ENCODE measurements around the gene SLC25A34. TPM values are rescaled to one million over a fixed set of nuclear protein-coding genes. Genes with fewer than 3 reads are reported as not detected.

SLC25A34 gene
- total and polyA plus RNA-seq, 5 donors = 3.0 to 8.1 (median 3.3) TPM

- H3K4me1 ChIP-seq (ENCODE audit: control insufficient read depth, insufficient read depth, low read length) = no peaks in the 10 kb centered on the region
- DNase-seq (peak in 1 of 3 donors; percentile 47), ATAC-seq (no peak)
- WGBS = 90% methylated on average over 9 of the region's 9 CpGs
- H3K27ac ChIP-seq (ENCODE audit: low read length) = no peak overlapping the region
- intact Hi-C loops (cut with DNase I) = no loop called here
- no peak overlapping the region for H3K4me3 ChIP-seq (ENCODE audit: low read length)
- H3K27me3 ChIP-seq (ENCODE audit: control insufficient read depth, insufficient read depth) = no peaks in the 10 kb centered on the region
- no peaks in the 10 kb centered on the region for H3K9me3 ChIP-seq (ENCODE audit: control insufficient read depth, low read length)
Measured at GRCh38 chr1:15726508-15726907, 9.6 kb upstream of the SLC25A34 start.

- Histone ChIP-seq H3K27me3 (ENCODE audit: control insufficient read depth, insufficient read depth) (no peaks in the 10 kb centered on the region), H3K27ac (ENCODE audit: low read length) (no peak overlapping the region), H3K4me3 (ENCODE audit: low read length) (no peak overlapping the region), H3K9me3 (ENCODE audit: control insufficient read depth, low read length) (no peaks in the 10 kb centered on the region), H3K4me1 (ENCODE audit: control insufficient read depth, insufficient read depth, low read length) (no peaks in the 10 kb centered on the region)
- intact Hi-C loops (cut with DNase I) = no loop called here
- 67% methylated on average over 21 of the region's 21 CpGs for WGBS
- no peak for DNase-seq
- peak; percentile 12 to 27 for ATAC-seq
Measured at GRCh38 chr1:15727021-15727420, 9.0 kb upstream of the SLC25A34 start.

GRCh38 chr1:15727424-15727823, 8.6 kb upstream of the SLC25A34 start:
- intact Hi-C loops (cut with DNase I) = no loop called here
- H3K27ac ChIP-seq (ENCODE audit: low read length) = no peak overlapping the region
- no peaks in the 10 kb centered on the region for H3K4me1 ChIP-seq (ENCODE audit: control insufficient read depth, insufficient read depth, low read length)

GRCh38 chr1:15727866-15728534, 8.1 kb upstream of the SLC25A34 start:
- DNase-seq (peak in 1 of 3 donors; percentile 47), ATAC-seq (peak in 1 of 2 donors; percentile 5)
- H3K9me3 ChIP-seq (ENCODE audit: control insufficient read depth, low read length) = no peaks in the 10 kb centered on the region
- intact Hi-C loops (cut with DNase I) = no loop called here
- WGBS = 89% methylated on average over 23 of the region's 23 CpGs
- no peak overlapping the region for H3K4me3 ChIP-seq (ENCODE audit: low read length)
- no peaks in the 10 kb centered on the region for H3K4me1 ChIP-seq (ENCODE audit: control insufficient read depth, insufficient read depth, low read length)
- no peaks in the 10 kb centered on the region for H3K27me3 ChIP-seq (ENCODE audit: control insufficient read depth, insufficient read depth)
- H3K27ac ChIP-seq (ENCODE audit: low read length) = no peak overlapping the region

More at GRCh38 chr1:15727424-15727823, 8.6 kb upstream of the SLC25A34 start:
- no peak for ATAC-seq
- Histone ChIP-seq H3K4me3 (ENCODE audit: low read length) (no peak overlapping the region), H3K27me3 (ENCODE audit: control insufficient read depth, insufficient read depth) (no peaks in the 10 kb centered on the region), H3K9me3 (ENCODE audit: control insufficient read depth, low read length) (no peaks in the 10 kb centered on the region)
- WGBS = 74% methylated on average over 13 of the region's 13 CpGs
- DNase-seq = no peak

- no peak for ATAC-seq
- H3K27ac ChIP-seq (ENCODE audit: low read length) = no peak overlapping the region
Measured at GRCh38 chr1:15728937-15729657, 7.0 kb upstream of the SLC25A34 start.

GRCh38 chr1:15730423-15730822, 5.6 kb upstream of the SLC25A34 start:
- ATAC-seq = no peak
- peak in 1 of 3 donors; percentile 54 for DNase-seq
- Histone ChIP-seq H3K27me3 (ENCODE audit: control insufficient read depth, insufficient read depth) (no peaks in the 10 kb centered on the region), H3K9me3 (ENCODE audit: control insufficient read depth, low read length) (no peaks in the 10 kb centered on the region), H3K27ac (ENCODE audit: low read length) (no peak overlapping the region), H3K4me1 (ENCODE audit: control insufficient read depth, insufficient read depth, low read length) (peaks cover 2% of the 10 kb centered on the region), H3K4me3 (ENCODE audit: low read length) (no peak overlapping the region)
- intact Hi-C loops (cut with DNase I) = loop anchor here in 1 of 4 donors (10.0 kb wide), 1 partner anchor 126 kb away; no protein-coding TSS in a partner anchor
- 95% methylated on average over 16 of the region's 16 CpGs for WGBS

More at GRCh38 chr1:15728937-15729657, 7.0 kb upstream of the SLC25A34 start:
- WGBS = 87% methylated on average over 22 of the region's 22 CpGs
- intact Hi-C loops (cut with DNase I) = no loop called here
- Histone ChIP-seq H3K4me3 (ENCODE audit: low read length) (no peak overlapping the region), H3K27me3 (ENCODE audit: control insufficient read depth, insufficient read depth) (no peaks in the 10 kb centered on the region), H3K9me3 (ENCODE audit: control insufficient read depth, low read length) (no peaks in the 10 kb centered on the region), H3K4me1 (ENCODE audit: control insufficient read depth, insufficient read depth, low read length) (no peaks in the 10 kb centered on the region)
- DNase-seq = no peak

- DNase-seq (peak in 1 of 3 donors; percentile 44), ATAC-seq (no peak)
- no peak overlapping the region for H3K4me3 ChIP-seq (ENCODE audit: low read length)
- WGBS = 93% methylated on average over 16 of the region's 16 CpGs
- no peaks in the 10 kb centered on the region for H3K9me3 ChIP-seq (ENCODE audit: control insufficient read depth, low read length)
- H3K27ac ChIP-seq (ENCODE audit: low read length) = no peak overlapping the region
- H3K27me3 ChIP-seq (ENCODE audit: control insufficient read depth, insufficient read depth) = no peaks in the 10 kb centered on the region
- intact Hi-C loops (cut with DNase I) = loop anchor here in 1 of 4 donors (10.0 kb wide), 1 partner anchor 126 kb away; no protein-coding TSS in a partner anchor
- peaks cover 4% of the 10 kb centered on the region for H3K4me1 ChIP-seq (ENCODE audit: control insufficient read depth, insufficient read depth, low read length)
Measured at GRCh38 chr1:15730936-15731335, 5.1 kb upstream of the SLC25A34 start.

- DNase-seq = peak in 2 of 3 donors; percentile 42 to 53
Measured at GRCh38 chr1:15731735-15732685, 4.0 kb upstream of the SLC25A34 start.

GRCh38 chr1:15732686-15733081, 3.4 kb upstream of the SLC25A34 start:
- Histone ChIP-seq H3K9me3 (ENCODE audit: control insufficient read depth, low read length) (no peaks in the 10 kb centered on the region), H3K27me3 (ENCODE audit: control insufficient read depth, insufficient read depth) (no peaks in the 10 kb centered on the region), H3K4me1 (ENCODE audit: control insufficient read depth, insufficient read depth, low read length) (peaks cover 4% of the 10 kb centered on the region), H3K27ac (ENCODE audit: low read length) (no peak overlapping the region), H3K4me3 (ENCODE audit: low read length) (no peak overlapping the region)
- DNase-seq = peak in 1 of 3 donors; percentile 52
- intact Hi-C loops (cut with DNase I) = loop anchor here in 1 of 4 donors (10.0 kb wide), 1 partner anchor 128 kb away; no protein-coding TSS in a partner anchor
- no peak for ATAC-seq
- WGBS = 83% methylated on average over 7 of the region's 7 CpGs

More at GRCh38 chr1:15731735-15732685, 4.0 kb upstream of the SLC25A34 start:
- H3K27ac ChIP-seq (ENCODE audit: low read length) = no peak overlapping the region
- H3K4me1 ChIP-seq (ENCODE audit: control insufficient read depth, insufficient read depth, low read length) = peaks cover 4% of the 10 kb centered on the region
- intact Hi-C loops (cut with DNase I) = loop anchor here in 1 of 4 donors (10.0 kb wide), 1 partner anchor 127 kb away; no protein-coding TSS in a partner anchor
- H3K9me3 ChIP-seq (ENCODE audit: control insufficient read depth, low read length) = no peaks in the 10 kb centered on the region
- H3K27me3 ChIP-seq (ENCODE audit: control insufficient read depth, insufficient read depth) = no peaks in the 10 kb centered on the region
- no peak overlapping the region for H3K4me3 ChIP-seq (ENCODE audit: low read length)
- WGBS = 93% methylated on average over 39 of the region's 39 CpGs
- ATAC-seq = no peak

- intact Hi-C loops (cut with DNase I) = loop anchor here in 1 of 4 donors (10.0 kb wide), 1 partner anchor 128 kb away; no protein-coding TSS in a partner anchor
- Histone ChIP-seq H3K9me3 (ENCODE audit: control insufficient read depth, low read length) (no peaks in the 10 kb centered on the region), H3K27me3 (ENCODE audit: control insufficient read depth, insufficient read depth) (no peaks in the 10 kb centered on the region), H3K4me3 (ENCODE audit: low read length) (no peak overlapping the region), H3K4me1 (ENCODE audit: control insufficient read depth, insufficient read depth, low read length) (peaks cover 4% of the 10 kb centered on the region), H3K27ac (ENCODE audit: low read length) (no peak overlapping the region)
- ATAC-seq = no peak
- WGBS = 90% methylated on average over 11 of the region's 11 CpGs
- DNase-seq = peak in 2 of 3 donors; percentile 29 to 40
Measured at GRCh38 chr1:15733218-15733725, 2.8 kb upstream of the SLC25A34 start.
